ENCODE measurements around the gene RNASE11.

RNASE11 gene

DNA sequence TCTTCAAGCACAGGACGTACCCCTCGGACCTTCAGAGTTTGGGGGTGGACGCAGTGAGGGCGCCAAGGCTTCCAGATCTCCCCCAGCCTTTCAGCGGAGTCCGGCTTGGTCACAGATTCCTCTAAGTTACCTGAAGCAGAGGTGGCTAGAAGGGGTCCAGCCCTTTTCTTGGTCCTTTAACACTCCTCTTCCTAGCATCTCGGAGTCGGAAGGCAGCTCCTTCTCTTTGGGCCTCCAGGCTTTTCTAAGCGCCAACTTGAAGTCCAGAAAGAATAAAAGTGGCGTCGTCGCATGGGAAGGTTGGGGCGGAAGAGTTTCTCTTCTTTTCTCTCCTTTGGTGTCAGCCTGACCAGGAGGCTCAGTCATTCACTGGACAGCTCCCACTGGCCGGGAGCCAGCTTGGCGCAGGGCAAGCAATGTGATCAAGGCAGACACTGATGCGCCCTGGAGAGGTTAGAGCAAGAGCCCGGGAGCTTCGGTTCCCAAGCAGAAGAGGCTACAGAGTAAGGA lies 44.1 kb upstream of the RNASE11 start:
- peak overlapping the region; percentile 65 for H3K4me3 ChIP-seq (ENCODE audit: low read depth, low read length)
- H3K27ac ChIP-seq (ENCODE audit: extremely low read depth, low read depth, low read length): peak overlapping the region; percentile 25; the same call in 1 of the 2 replicates
- no peaks in the 10 kb centered on the region for H3K9me3 ChIP-seq (ENCODE audit: control insufficient read depth, insufficient read depth, low read depth, low read length)
- no peaks in the 10 kb centered on the region for H3K36me3 ChIP-seq (ENCODE audit: control insufficient read depth in 2 of 2, insufficient read depth in 1 of 2, low read length in 2 of 2)
- TF ChIP-seq, protein P1, sequence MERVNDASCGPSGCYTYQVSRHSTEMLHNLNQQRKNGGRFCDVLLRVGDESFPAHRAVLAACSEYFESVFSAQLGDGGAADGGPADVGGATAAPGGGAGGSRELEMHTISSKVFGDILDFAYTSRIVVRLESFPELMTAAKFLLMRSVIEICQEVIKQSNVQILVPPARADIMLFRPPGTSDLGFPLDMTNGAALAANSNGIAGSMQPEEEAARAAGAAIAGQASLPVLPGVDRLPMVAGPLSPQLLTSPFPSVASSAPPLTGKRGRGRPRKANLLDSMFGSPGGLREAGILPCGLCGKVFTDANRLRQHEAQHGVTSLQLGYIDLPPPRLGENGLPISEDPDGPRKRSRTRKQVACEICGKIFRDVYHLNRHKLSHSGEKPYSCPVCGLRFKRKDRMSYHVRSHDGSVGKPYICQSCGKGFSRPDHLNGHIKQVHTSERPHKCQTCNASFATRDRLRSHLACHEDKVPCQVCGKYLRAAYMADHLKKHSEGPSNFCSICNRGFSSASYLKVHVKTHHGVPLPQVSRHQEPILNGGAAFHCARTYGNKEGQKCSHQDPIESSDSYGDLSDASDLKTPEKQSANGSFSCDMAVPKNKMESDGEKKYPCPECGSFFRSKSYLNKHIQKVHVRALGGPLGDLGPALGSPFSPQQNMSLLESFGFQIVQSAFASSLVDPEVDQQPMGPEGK (tag by site-specific recombination; IDR thresholded peaks at IDR 0.05): peak; percentile 48; the same call in 1 of the 2 replicates
- TF ChIP-seq ZNF274 (IDR thresholded peaks at IDR 0.05; ENCODE audit: low read length) (no peak), ZNF274 (tag by site-specific recombination; IDR thresholded peaks at IDR 0.05; ENCODE audit: borderline replicate concordance) (no peak), ZNF658 (tag by site-specific recombination; IDR thresholded peaks at IDR 0.05) (no peak), ZNF549 (tag by site-specific recombination; IDR thresholded peaks at IDR 0.05) (peak; percentile 72; the same call in 1 of the 2 replicates), ZNF324 (tag by site-specific recombination; IDR thresholded peaks at IDR 0.05) (no peak), KLF8 (tag by site-specific recombination; IDR thresholded peaks at IDR 0.05) (no peak)
- TF ChIP-seq, protein P2, sequence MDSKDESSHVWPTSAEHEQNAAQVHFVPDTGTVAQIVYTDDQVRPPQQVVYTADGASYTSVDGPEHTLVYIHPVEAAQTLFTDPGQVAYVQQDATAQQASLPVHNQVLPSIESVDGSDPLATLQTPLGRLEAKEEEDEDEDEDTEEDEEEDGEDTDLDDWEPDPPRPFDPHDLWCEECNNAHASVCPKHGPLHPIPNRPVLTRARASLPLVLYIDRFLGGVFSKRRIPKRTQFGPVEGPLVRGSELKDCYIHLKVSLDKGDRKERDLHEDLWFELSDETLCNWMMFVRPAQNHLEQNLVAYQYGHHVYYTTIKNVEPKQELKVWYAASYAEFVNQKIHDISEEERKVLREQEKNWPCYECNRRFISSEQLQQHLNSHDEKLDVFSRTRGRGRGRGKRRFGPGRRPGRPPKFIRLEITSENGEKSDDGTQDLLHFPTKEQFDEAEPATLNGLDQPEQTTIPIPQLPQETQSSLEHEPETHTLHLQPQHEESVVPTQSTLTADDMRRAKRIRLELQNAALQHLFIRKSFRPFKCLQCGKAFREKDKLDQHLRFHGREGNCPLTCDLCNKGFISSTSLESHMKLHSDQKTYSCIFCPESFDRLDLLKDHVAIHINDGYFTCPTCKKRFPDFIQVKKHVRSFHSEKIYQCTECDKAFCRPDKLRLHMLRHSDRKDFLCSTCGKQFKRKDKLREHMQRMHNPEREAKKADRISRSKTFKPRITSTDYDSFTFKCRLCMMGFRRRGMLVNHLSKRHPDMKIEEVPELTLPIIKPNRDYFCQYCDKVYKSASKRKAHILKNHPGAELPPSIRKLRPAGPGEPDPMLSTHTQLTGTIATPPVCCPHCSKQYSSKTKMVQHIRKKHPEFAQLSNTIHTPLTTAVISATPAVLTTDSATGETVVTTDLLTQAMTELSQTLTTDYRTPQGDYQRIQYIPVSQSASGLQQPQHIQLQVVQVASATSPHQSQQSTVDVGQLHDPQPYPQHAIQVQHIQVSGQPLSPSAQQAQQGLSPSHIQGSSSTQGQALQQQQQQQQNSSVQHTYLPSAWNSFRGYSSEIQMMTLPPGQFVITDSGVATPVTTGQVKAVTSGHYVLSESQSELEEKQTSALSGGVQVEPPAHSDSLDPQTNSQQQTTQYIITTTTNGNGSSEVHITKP (tag by site-specific recombination; IDR thresholded peaks at IDR 0.05): peak; percentile 68
- TF ChIP-seq, protein P3, sequence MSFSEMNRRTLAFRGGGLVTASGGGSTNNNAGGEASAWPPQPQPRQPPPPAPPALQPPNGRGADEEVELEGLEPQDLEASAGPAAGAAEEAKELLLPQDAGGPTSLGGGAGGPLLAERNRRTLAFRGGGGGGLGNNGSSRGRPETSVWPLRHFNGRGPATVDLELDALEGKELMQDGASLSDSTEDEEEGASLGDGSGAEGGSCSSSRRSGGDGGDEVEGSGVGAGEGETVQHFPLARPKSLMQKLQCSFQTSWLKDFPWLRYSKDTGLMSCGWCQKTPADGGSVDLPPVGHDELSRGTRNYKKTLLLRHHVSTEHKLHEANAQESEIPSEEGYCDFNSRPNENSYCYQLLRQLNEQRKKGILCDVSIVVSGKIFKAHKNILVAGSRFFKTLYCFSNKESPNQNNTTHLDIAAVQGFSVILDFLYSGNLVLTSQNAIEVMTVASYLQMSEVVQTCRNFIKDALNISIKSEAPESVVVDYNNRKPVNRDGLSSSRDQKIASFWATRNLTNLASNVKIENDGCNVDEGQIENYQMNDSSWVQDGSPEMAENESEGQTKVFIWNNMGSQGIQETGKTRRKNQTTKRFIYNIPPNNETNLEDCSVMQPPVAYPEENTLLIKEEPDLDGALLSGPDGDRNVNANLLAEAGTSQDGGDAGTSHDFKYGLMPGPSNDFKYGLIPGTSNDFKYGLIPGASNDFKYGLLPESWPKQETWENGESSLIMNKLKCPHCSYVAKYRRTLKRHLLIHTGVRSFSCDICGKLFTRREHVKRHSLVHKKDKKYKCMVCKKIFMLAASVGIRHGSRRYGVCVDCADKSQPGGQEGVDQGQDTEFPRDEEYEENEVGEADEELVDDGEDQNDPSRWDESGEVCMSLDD (tag by site-specific recombination; IDR thresholded peaks at IDR 0.05): 0 out of 2 replicates have a peak, but pooled peaks have one; percentile 7
- TF ChIP-seq, protein P4, sequence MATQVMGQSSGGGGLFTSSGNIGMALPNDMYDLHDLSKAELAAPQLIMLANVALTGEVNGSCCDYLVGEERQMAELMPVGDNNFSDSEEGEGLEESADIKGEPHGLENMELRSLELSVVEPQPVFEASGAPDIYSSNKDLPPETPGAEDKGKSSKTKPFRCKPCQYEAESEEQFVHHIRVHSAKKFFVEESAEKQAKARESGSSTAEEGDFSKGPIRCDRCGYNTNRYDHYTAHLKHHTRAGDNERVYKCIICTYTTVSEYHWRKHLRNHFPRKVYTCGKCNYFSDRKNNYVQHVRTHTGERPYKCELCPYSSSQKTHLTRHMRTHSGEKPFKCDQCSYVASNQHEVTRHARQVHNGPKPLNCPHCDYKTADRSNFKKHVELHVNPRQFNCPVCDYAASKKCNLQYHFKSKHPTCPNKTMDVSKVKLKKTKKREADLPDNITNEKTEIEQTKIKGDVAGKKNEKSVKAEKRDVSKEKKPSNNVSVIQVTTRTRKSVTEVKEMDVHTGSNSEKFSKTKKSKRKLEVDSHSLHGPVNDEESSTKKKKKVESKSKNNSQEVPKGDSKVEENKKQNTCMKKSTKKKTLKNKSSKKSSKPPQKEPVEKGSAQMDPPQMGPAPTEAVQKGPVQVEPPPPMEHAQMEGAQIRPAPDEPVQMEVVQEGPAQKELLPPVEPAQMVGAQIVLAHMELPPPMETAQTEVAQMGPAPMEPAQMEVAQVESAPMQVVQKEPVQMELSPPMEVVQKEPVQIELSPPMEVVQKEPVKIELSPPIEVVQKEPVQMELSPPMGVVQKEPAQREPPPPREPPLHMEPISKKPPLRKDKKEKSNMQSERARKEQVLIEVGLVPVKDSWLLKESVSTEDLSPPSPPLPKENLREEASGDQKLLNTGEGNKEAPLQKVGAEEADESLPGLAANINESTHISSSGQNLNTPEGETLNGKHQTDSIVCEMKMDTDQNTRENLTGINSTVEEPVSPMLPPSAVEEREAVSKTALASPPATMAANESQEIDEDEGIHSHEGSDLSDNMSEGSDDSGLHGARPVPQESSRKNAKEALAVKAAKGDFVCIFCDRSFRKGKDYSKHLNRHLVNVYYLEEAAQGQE (tag by site-specific recombination; IDR thresholded peaks at IDR 0.05): peak; percentile 96
- TF ChIP-seq, protein P5, sequence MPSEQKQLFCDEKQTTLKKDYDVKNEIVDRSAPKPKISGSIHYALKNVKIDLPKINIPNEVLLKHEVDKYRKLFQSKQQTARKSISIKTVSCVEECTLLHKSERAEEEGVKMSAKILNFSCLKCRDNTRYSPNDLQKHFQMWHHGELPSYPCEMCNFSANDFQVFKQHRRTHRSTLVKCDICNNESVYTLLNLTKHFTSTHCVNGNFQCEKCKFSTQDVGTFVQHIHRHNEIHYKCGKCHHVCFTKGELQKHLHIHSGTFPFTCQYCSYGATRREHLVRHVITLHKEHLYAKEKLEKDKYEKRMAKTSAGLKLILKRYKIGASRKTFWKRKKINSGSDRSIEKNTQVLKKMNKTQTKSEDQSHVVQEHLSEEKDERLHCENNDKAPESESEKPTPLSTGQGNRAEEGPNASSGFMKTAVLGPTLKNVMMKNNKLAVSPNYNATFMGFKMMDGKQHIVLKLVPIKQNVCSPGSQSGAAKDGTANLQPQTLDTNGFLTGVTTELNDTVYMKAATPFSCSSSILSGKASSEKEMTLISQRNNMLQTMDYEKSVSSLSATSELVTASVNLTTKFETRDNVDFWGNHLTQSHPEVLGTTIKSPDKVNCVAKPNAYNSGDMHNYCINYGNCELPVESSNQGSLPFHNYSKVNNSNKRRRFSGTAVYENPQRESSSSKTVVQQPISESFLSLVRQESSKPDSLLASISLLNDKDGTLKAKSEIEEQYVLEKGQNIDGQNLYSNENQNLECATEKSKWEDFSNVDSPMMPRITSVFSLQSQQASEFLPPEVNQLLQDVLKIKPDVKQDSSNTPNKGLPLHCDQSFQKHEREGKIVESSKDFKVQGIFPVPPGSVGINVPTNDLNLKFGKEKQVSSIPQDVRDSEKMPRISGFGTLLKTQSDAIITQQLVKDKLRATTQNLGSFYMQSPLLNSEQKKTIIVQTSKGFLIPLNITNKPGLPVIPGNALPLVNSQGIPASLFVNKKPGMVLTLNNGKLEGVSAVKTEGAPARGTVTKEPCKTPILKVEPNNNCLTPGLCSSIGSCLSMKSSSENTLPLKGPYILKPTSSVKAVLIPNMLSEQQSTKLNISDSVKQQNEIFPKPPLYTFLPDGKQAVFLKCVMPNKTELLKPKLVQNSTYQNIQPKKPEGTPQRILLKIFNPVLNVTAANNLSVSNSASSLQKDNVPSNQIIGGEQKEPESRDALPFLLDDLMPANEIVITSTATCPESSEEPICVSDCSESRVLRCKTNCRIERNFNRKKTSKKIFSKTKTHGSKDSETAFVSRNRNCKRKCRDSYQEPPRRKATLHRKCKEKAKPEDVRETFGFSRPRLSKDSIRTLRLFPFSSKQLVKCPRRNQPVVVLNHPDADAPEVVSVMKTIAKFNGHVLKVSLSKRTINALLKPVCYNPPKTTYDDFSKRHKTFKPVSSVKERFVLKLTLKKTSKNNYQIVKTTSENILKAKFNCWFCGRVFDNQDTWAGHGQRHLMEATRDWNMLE (tag by site-specific recombination; conservative IDR thresholded peaks at IDR 0.05; ENCODE audit: low read depth): no peak
- POLR2A ChIA-PET: interaction anchor here (0.7 to 3.3 kb wide), 4 partner anchors 18 to 340 kb away, joined by 3 to 40 read pairs (median 10); partner anchors contain the start of gene RNASE4
- CTCF ChIA-PET: interaction anchor here (0.7 to 2.7 kb wide), 10 partner anchors 18 to 323 kb away, joined by 3 to 22 read pairs (median 4); no protein-coding TSS in a partner anchor
- H3K4me1 ChIP-seq (ENCODE audit: control insufficient read depth, insufficient read depth, low read length): no peaks in the 10 kb centered on the region

All from HEK293 (cell line).